Type B pancreatic cell (in vitro differentiated cells): Measurements from ENCODE around the gene NAA10. TPM values are rescaled to one million over a fixed set of nuclear protein-coding genes. Genes with fewer than 3 reads are reported as not detected.
A peak's percentile ranks its signal among the peaks of the same experiment; 100 is the strongest.

Experiments
- DNase-seq: peaks from one replicate; pipeline ENCODE4 v3.0.0; 2021; ENCODE audit warnings: mixed read lengths; ENCODE audit not compliant: unreplicated experiment; ENCODE audit errors: extremely low spot score
- H3K27ac Mint-ChIP-seq: 2 replicates; pipeline ENCODE4 v1.8.0; 2021; ENCODE audit warnings: mild to moderate bottlenecking, mixed read lengths
- H3K27me3 Mint-ChIP-seq: 2 replicates; pipeline ENCODE4 v1.8.0; 2021; ENCODE audit warnings: mixed read lengths
- H3K36me3 Mint-ChIP-seq: 2 replicates; pipeline ENCODE4 v1.8.0; 2021; ENCODE audit warnings: mixed read lengths
- H3K4me1 Mint-ChIP-seq: one replicate; pipeline ENCODE4 v1.8.0; 2021; ENCODE audit warnings: mixed read lengths; ENCODE audit not compliant: unreplicated experiment
- H3K4me3 Mint-ChIP-seq: 2 replicates; pipeline ENCODE4 v1.8.0; 2021; ENCODE audit warnings: mild to moderate bottlenecking, mixed read lengths
- H3K9me3 Mint-ChIP-seq: 2 replicates; pipeline ENCODE4 v1.8.0; 2021; ENCODE audit warnings: mixed read lengths
- total RNA-seq: library from RNA; stranded (reverse); gene quantifications from 2 replicates; pipeline ENCODE4 v1.2.1, GENCODE V29; 2021; ENCODE audit warnings: low replicate concordance
- TF ChIP-seq, protein P1 (sequence below): fragments of 200-600 bp; sonication (generic); conservative IDR thresholded peaks from 2 replicates; pipeline ENCODE4 v1.5.0; 2021; ENCODE audit warnings: antibody characterized with exemption, mild to moderate bottlenecking

The NAA10 gene
- total RNA-seq, 1 donor from 2014 or later, result 82.7 TPM

DNA sequence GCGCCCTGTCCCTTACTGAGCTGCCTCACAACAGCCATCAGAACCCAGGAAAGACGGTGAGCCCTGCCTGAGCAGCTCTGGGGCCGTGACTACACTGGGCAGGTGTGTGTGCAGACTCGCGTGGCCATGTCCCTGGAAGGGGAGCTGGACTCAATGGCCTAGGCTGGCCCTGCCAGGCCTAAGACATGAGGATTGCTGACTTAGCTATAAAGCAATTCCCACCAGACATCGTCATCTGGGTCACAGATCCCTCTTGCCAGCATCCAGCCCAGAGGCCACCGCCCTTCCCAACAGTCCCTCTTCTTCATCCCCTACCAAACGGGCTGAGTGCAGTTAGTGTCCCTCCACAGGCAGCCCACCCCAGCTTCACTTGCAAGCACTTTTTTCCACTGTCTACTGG is 3.7 kb downstream of the NAA10 start:
- peak overlapping the region; percentile 32 for H3K27ac Mint-ChIP-seq

DNA sequence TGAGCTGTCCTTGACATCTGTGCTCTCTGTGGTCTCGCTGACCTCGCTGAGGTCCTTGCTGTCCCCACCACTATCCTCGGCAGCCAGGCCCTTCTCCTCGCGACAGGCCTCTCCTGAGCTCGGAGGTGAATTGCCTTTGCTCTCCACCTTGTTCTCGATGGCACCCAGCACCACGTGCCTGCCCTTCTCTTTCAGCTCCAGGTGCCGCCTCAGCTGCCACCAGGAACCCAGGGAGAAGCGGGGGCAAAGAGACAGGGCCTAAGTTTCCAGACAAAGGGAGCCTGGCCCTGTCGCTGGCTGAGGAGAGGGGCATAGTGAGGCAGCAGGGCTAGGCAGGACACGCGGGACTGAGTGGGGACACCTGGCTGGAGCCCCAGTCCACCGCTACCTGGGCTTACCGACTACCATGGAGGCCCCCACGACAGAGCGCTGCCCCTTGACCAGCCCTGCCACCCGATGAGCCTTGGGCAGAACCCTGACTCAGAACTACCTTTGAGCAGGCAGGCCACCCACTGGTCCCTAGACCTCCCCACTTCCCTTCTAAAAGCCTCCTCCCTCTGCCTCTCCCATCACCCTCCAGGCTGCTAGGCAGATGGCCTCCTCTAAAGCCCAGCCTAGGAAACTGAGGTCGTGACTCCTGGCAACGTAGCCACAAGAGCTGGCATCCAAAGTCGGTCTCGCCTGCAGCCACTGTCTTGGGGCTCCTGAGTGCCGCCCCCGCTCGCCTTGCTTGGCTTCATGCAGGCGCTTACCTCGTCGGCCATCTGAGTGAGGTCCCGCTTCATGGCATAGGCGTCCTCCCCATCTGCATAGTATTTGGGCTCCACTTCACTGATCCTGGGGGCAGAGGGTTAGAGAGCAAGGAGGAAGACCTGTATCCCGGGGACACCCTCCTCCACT is 4.6 kb downstream of the NAA10 start:
- Mint-ChIP-seq H3K27ac (no peak overlapping the region), H3K9me3 (no peaks in the 10 kb centered on the region), H3K27me3 (no peaks in the 10 kb centered on the region), H3K36me3 (peaks cover 4% of the 10 kb centered on the region), H3K4me3 (no peak overlapping the region), H3K4me1 (peaks cover 7% of the 10 kb centered on the region)
- no peak for DNase-seq
- TF ChIP-seq, protein P1, sequence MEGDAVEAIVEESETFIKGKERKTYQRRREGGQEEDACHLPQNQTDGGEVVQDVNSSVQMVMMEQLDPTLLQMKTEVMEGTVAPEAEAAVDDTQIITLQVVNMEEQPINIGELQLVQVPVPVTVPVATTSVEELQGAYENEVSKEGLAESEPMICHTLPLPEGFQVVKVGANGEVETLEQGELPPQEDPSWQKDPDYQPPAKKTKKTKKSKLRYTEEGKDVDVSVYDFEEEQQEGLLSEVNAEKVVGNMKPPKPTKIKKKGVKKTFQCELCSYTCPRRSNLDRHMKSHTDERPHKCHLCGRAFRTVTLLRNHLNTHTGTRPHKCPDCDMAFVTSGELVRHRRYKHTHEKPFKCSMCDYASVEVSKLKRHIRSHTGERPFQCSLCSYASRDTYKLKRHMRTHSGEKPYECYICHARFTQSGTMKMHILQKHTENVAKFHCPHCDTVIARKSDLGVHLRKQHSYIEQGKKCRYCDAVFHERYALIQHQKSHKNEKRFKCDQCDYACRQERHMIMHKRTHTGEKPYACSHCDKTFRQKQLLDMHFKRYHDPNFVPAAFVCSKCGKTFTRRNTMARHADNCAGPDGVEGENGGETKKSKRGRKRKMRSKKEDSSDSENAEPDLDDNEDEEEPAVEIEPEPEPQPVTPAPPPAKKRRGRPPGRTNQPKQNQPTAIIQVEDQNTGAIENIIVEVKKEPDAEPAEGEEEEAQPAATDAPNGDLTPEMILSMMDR, result no peak

More for the DNA sequence above, 3.7 kb downstream of the NAA10 start:
- Mint-ChIP-seq H3K4me3 (no peak overlapping the region), H3K4me1 (peaks cover 7% of the 10 kb centered on the region), H3K36me3 (peaks cover 4% of the 10 kb centered on the region), H3K27me3 (no peaks in the 10 kb centered on the region), H3K9me3 (no peaks in the 10 kb centered on the region)
- DNase-seq, result no peak
- TF ChIP-seq, protein P1, result no peak

DNA sequence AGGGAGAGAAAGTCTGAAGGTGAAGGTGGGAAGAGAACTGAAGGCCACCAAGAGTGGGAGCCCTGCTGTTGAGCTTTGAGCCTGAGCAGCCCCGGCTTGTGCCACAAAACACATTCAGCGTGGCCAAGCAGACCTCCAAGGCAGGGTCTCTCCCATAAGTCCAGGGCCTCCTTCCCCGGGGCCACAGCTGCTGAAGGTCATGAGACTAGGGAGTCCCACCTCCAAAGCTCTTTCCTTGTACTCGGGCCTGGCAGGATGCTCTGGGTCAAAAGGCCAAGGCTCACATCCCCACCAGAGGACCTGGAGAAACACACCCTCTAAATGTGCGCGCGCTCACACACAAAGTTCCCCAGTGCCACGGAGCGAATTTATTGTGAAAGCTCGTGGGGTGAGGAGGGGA is 5.3 kb downstream of the NAA10 start:
- Mint-ChIP-seq H3K27me3 (no peaks in the 10 kb centered on the region), H3K9me3 (no peaks in the 10 kb centered on the region), H3K36me3 (peaks cover 4% of the 10 kb centered on the region), H3K27ac (no peak overlapping the region), H3K4me1 (peaks cover 7% of the 10 kb centered on the region), H3K4me3 (no peak overlapping the region)
- TF ChIP-seq, protein P1, result no peak
- no peak for DNase-seq

DNA sequence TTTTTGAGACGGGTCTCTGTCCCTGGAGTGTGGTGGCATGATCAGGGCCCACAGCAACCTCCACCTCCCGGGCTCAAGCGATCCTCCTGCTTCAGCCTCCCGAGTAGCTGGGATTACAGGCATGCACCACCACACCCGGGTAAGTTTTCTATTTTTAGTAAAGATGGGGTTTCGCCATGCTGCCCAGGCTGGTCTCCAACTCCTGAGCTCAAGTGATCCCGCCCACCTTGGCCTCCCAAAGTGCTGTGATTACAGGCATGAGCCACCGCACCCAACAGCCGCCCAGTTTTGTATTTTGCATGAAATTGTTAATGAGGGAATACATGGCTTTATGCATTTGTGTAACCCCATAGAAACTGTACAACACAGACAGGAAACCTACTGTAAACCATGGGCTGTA is 6.0 kb downstream of the NAA10 start:
- peaks cover 7% of the 10 kb centered on the region for H3K4me1 Mint-ChIP-seq
- H3K27me3 Mint-ChIP-seq, result no peaks in the 10 kb centered on the region
- peak overlapping the region; percentile 97 for H3K27ac Mint-ChIP-seq
- H3K36me3 Mint-ChIP-seq, result peaks cover 4% of the 10 kb centered on the region
- TF ChIP-seq, protein P1, result no peak
- H3K4me3 Mint-ChIP-seq, result peak overlapping the region; percentile 3
- no peak for DNase-seq
- no peaks in the 10 kb centered on the region for H3K9me3 Mint-ChIP-seq

DNA sequence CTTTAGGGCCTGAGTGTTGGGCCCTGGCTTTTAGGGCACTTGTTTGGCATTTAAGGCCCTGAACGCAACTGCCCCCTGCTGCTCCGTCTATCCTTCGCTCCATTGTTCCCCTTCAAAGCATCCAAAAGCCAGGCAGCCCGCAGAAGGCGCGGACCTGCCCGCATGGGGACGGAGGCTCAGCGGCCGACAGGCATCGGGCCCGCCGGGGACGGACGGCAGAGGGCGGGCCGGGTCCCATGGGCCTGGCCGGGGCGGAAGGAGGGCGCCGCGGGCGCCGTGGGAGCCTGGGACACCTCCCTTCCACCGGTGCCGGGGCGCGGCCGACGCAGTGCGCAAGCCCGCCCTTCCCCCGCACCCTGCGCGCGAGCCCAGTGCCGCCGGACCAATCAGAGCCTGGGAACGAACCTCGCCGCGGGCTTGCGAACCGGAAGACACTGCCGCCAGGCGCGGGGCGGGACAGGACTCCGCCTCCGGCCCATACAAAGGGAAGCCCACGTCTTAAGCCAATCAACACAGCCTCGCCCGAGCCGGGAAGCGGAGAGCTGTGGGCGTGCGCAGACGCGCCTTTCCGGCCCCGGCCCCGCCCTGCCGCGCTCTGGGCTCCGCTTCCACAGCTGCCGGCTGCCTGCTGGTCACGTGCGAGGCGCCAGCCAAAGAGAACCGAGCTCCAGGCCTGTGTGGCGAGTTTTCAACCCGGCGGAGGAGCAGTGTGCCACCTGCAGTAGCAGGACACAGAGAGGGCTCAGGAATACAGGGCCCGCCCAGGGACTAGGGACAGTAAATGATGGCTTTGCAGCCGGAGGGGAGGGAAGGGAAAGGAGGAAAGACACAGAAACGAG is 6.7 kb downstream of the NAA10 start:
- H3K4me3 Mint-ChIP-seq, result peak overlapping the region; percentile 88
- peaks cover 4% of the 10 kb centered on the region for H3K36me3 Mint-ChIP-seq
- TF ChIP-seq, protein P1, result no peak
- no peaks in the 10 kb centered on the region for H3K27me3 Mint-ChIP-seq
- H3K27ac Mint-ChIP-seq, result peak overlapping the region; percentile 97
- H3K4me1 Mint-ChIP-seq, result peaks cover 7% of the 10 kb centered on the region
- no peaks in the 10 kb centered on the region for H3K9me3 Mint-ChIP-seq
- peak; percentile 95 for DNase-seq
